ENCODE results near the gene TNFRSF1A. TPM values are rescaled to one million over a fixed set of nuclear protein-coding genes. Genes with fewer than 3 reads are reported as not detected.

TNFRSF1A gene
- total RNA-seq, 2 experiments from 2014 or later = 16.3 to 19.2 TPM

DNA sequence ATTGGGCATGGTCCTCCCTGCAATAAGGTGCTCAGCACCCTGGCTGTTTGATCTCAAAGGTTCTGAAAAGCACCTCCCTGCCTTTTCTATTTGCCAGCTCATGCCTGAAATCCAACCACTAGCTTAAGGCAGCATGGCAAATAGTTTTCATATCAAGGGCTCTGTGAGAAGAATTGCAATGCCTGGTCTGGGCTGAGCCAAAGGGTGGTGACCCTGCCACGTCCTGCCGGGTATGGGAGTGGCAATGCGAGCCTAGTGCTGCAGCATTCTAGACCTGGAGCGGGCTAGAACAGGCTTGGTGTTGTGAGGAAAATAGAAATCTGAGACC lies 35.8 kb upstream of the TNFRSF1A start:
- H3K27ac Mint-ChIP-seq = no peak overlapping the region
- CTCF ChIA-PET = no interaction called here
- H3K4me3 ChIP-seq (ENCODE audit: low read length) = no peak overlapping the region
- H3K4me1 ChIP-seq (ENCODE audit: insufficient read depth, low read length) = peaks cover 45% of the 10 kb centered on the region
- H3K27ac ChIP-seq (ENCODE audit: low read depth in 1 of 2, low read length in 2 of 2) = no peak overlapping the region
- H3K27me3 Mint-ChIP-seq = peaks cover 17% of the 10 kb centered on the region
- intact Hi-C loops (cut with DNase I, micrococcal nuclease) = loop anchor here in 1 of 2 experiments (5.0 kb wide), 1 partner anchor 35 kb away; no protein-coding TSS in a partner anchor
- H3K9me3 ChIP-seq (ENCODE audit: control insufficient read depth in 1 of 2, insufficient read depth in 1 of 2, low read length in 2 of 2) = no peaks in the 10 kb centered on the region
- no peaks in the 10 kb centered on the region for H3K9me3 Mint-ChIP-seq
- POLR2A ChIA-PET = no interaction called here
- H3K36me3 Mint-ChIP-seq (ENCODE audit: low read depth) = no peaks in the 10 kb centered on the region
- no peak for DNase-seq
- no peaks in the 10 kb centered on the region for H3K36me3 ChIP-seq (ENCODE audit: insufficient read depth, low read length)
- peaks cover 0 to 3% of the 10 kb centered on the region in 2 experiments for H3K27me3 ChIP-seq (ENCODE audit: control insufficient read depth in 1 of 2, insufficient read depth in 2 of 2, low read length in 2 of 2)
- H3K4me3 Mint-ChIP-seq = peak overlapping the region; percentile 12
- TF ChIP-seq, protein P1, sequence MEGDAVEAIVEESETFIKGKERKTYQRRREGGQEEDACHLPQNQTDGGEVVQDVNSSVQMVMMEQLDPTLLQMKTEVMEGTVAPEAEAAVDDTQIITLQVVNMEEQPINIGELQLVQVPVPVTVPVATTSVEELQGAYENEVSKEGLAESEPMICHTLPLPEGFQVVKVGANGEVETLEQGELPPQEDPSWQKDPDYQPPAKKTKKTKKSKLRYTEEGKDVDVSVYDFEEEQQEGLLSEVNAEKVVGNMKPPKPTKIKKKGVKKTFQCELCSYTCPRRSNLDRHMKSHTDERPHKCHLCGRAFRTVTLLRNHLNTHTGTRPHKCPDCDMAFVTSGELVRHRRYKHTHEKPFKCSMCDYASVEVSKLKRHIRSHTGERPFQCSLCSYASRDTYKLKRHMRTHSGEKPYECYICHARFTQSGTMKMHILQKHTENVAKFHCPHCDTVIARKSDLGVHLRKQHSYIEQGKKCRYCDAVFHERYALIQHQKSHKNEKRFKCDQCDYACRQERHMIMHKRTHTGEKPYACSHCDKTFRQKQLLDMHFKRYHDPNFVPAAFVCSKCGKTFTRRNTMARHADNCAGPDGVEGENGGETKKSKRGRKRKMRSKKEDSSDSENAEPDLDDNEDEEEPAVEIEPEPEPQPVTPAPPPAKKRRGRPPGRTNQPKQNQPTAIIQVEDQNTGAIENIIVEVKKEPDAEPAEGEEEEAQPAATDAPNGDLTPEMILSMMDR (IDR thresholded peaks at IDR 0.05) = no peak
- ATAC-seq (ENCODE audit: poor library complexity) = no peak
- peaks cover 26% of the 10 kb centered on the region for H3K4me1 Mint-ChIP-seq (ENCODE audit: low read depth)

DNA sequence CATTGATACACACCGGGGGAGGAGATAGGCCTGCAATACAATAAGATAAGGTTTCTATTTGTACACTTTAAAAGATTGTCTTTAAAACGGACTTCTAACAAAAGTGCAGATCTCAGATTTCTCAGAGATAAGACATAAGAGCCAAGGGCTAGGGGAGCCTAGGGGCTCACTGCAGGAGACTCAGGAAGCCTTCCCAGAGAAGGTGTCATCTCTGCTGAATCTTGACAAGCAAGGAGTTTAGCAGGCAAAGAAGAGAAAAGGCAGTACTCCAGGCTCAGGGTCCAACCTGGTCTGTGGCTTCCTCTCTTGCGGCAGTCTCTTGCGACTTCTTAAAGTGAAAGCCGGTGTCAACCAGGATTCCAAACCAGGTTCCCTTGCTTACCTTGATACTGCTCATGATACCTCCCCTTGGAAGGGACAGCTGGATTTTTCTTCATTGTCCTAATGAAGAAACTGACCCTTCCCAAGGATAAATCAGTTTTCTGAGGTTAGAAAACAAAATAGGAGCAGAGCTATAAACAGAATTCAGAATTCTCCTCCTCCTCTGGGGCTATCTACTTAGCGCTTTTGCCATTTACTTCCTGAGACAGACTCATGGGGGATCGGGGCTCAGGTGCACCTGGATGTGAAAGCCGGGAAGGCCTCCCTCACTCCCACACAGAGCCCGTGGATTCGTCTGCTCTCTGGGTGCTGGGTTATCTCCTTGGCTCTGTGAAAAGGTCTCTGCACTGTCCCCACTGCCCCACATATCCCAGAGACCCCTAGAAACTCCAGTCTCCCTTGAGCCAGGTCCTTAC lies 35.2 kb upstream of the TNFRSF1A start:
- peak overlapping the region; percentile 21 for H3K4me3 ChIP-seq (ENCODE audit: low read length)
- no peak overlapping the region for H3K27ac ChIP-seq (ENCODE audit: low read depth in 1 of 2, low read length in 2 of 2)
- peak in 4 of 14 experiments; percentile 31 to 44 (median 40) for DNase-seq
- Mint-ChIP-seq H3K36me3 (ENCODE audit: low read depth) (no peaks in the 10 kb centered on the region), H3K9me3 (no peaks in the 10 kb centered on the region), H3K4me1 (ENCODE audit: low read depth) (peaks cover 31% of the 10 kb centered on the region), H3K27ac (peak overlapping the region; percentile 58), H3K27me3 (peaks cover 14% of the 10 kb centered on the region), H3K4me3 (peak overlapping the region; percentile 60)
- H3K9me3 ChIP-seq (ENCODE audit: control insufficient read depth in 1 of 2, insufficient read depth in 1 of 2, low read length in 2 of 2) = no peaks in the 10 kb centered on the region
- ChIA-PET POLR2A (no interaction called here), CTCF (no interaction called here)
- intact Hi-C loops (cut with DNase I, micrococcal nuclease) = loop anchor here in 1 of 2 experiments (5.0 kb wide), 1 partner anchor 35 kb away; no protein-coding TSS in a partner anchor
- no peaks in the 10 kb centered on the region for H3K27me3 ChIP-seq (ENCODE audit: control insufficient read depth in 1 of 2, insufficient read depth in 2 of 2, low read length in 2 of 2)
- ATAC-seq (ENCODE audit: poor library complexity) = peak; percentile 58
- H3K36me3 ChIP-seq (ENCODE audit: insufficient read depth, low read length) = no peaks in the 10 kb centered on the region
- peaks cover 50% of the 10 kb centered on the region for H3K4me1 ChIP-seq (ENCODE audit: insufficient read depth, low read length)
- TF ChIP-seq, protein P1 (IDR thresholded peaks at IDR 0.05) = no peak

DNA sequence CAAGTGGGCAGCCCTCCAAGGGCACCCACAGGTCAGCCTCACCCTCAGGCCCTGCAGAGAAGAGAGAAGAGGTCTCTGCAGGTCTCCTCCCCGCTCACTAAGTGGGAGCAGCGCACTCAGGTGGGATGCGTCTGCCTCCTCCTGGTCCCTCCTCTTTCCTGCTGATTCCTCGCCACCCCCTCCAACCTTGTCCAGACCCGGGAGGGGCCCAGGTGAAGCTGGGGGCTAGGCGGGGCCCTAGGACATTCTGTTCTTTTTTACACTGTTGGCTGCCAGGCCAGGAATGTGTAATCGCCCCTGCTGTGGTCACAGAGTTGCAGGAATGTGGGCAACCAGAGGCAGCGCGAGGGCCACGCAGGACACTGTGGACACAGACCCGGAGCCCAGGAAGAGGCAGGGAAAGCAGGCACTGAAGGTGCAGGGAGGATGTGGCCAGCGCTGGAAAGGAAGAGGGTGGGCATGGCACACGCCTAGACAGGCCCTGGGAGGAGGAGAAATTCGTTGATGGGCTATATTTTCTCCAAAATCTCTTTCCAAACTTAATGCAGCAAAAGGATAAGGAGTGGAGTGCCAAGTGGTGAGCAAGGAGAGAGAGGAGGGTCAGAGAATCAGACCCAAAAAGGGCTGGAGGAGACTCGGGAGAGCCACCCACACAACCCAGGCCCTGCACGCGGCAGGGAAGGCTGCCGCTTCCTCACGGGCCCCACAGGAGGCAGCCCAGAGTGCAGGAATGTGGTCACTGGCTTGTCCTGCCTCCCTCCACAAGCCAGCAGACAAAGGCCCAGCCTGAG lies 34.4 kb upstream of the TNFRSF1A start:
- intact Hi-C loops (cut with DNase I, micrococcal nuclease) = loop anchor here in 1 of 2 experiments (5.0 kb wide), 1 partner anchor 36 kb away; no protein-coding TSS in a partner anchor
- no peaks in the 10 kb centered on the region for H3K9me3 Mint-ChIP-seq
- Histone ChIP-seq H3K36me3 (ENCODE audit: insufficient read depth, low read length) (no peaks in the 10 kb centered on the region), H3K4me3 (ENCODE audit: low read length) (peak overlapping the region; percentile 21), H3K27ac (ENCODE audit: low read depth in 1 of 2, low read length in 2 of 2) (no peak overlapping the region), H3K27me3 (ENCODE audit: control insufficient read depth in 1 of 2, insufficient read depth in 2 of 2, low read length in 2 of 2) (no peaks in the 10 kb centered on the region), H3K4me1 (ENCODE audit: insufficient read depth, low read length) (peaks cover 51% of the 10 kb centered on the region), H3K9me3 (ENCODE audit: control insufficient read depth in 1 of 2, insufficient read depth in 1 of 2, low read length in 2 of 2) (no peaks in the 10 kb centered on the region)
- H3K27ac Mint-ChIP-seq = peak overlapping the region; percentile 58
- TF ChIP-seq, protein P1 (IDR thresholded peaks at IDR 0.05) = no peak
- H3K36me3 Mint-ChIP-seq (ENCODE audit: low read depth) = no peaks in the 10 kb centered on the region
- H3K4me3 Mint-ChIP-seq = peak overlapping the region; percentile 60
- DNase-seq (peak in 3 of 14 experiments; percentile 21 to 49 (median 38)), ATAC-seq (ENCODE audit: poor library complexity) (peak; percentile 56)
- CTCF ChIA-PET = no interaction called here
- peaks cover 31% of the 10 kb centered on the region for H3K4me1 Mint-ChIP-seq (ENCODE audit: low read depth)
- H3K27me3 Mint-ChIP-seq = peaks cover 6% of the 10 kb centered on the region
- POLR2A ChIA-PET = no interaction called here
